ENCODE measurements around the gene STOX1. TPM values are rescaled to one million over a fixed set of nuclear protein-coding genes. Genes with fewer than 3 reads are reported as not detected.

The STOX1 gene
- total and polyA plus RNA-seq, 12 donors = 2.2 to 16.5 (median 9.5) TPM

DNA sequence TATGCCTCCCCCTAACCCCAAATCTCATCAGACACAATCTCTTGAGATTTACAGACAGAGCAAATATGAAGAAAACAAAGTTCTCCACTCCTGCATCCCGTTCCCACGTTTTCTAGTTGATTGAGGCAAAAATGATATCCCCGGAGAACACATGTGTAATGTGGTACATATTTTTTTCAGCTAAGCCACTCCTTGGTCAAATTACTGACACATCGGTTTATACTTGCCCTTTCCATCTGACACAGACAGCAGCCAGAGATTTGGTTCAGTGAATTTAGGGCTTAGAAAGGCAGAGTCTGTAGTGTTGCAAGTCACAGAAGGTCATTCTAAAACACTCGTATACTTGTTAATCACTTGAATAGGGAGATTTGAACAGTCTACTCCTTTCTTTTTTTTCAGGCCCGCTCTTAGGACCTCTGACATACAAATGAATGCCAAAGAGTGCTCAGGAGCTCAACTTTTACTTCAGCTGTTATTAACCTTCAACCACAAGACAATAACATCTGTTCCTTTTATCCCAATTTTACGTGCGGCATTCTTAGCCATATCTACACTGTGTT lies 71.9 kb downstream of the STOX1 start:
- H3K27me3 ChIP-seq = no peaks in the 10 kb centered on the region
- peaks cover 4 to 18% of the 10 kb centered on the region in 2 donors for H3K4me1 ChIP-seq (replicated peaks in 1 of 2)
- H3K9me3 ChIP-seq (replicated peaks in 1 of 3) = no peaks in the 10 kb centered on the region
- no peak for DNase-seq
- intact Hi-C loops (cut with DNase I) = loop anchor here (5.0 kb wide), 1 partner anchor 107 kb away; no protein-coding TSS in a partner anchor
- TF ChIP-seq, protein P1, sequence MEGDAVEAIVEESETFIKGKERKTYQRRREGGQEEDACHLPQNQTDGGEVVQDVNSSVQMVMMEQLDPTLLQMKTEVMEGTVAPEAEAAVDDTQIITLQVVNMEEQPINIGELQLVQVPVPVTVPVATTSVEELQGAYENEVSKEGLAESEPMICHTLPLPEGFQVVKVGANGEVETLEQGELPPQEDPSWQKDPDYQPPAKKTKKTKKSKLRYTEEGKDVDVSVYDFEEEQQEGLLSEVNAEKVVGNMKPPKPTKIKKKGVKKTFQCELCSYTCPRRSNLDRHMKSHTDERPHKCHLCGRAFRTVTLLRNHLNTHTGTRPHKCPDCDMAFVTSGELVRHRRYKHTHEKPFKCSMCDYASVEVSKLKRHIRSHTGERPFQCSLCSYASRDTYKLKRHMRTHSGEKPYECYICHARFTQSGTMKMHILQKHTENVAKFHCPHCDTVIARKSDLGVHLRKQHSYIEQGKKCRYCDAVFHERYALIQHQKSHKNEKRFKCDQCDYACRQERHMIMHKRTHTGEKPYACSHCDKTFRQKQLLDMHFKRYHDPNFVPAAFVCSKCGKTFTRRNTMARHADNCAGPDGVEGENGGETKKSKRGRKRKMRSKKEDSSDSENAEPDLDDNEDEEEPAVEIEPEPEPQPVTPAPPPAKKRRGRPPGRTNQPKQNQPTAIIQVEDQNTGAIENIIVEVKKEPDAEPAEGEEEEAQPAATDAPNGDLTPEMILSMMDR (IDR thresholded peaks at IDR 0.05) = no peak
- no peak for TF ChIP-seq POLR2A (IDR thresholded peaks at IDR 0.05)
- H3K27ac ChIP-seq = no peak overlapping the region
- H3K4me3 ChIP-seq = no peak overlapping the region
- 82 to 90% (median 86%) methylated on average over 8 of the region's 8 CpGs for WGBS, 4 donors
- H3K36me3 ChIP-seq (replicated peaks in 1 of 2) = no peaks in the 10 kb centered on the region

DNA sequence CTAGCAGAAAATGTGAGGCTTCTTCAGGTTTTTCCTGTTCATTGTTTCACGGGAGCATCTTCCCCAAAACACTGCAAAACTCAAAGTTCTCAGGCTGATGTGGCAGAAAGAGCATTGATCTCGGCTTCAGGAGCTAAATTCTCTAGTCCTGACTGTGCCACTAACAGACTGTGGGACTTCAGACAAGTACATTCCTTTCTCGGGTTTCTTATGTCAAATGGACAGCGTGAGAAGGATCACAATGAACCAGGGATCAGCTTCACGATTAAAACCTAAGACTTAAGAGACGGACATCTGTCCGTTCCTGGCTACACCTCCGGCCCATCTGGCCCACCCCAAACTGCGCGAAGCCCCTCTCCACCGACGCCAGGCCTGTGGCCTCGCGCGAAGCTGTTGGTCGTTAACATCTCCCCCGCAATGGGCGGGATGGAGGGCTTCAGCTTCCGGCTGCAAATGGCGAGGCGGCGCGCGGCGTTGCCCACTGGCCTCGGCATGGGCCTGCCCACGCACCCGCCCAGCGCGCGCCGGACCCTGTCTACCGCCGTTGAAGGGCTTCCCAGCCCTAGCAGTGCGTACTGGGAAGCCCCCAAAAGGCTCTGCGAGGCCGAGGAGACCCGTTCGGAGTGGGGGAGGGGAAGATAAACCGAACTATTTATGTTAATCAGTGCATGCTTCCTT lies 73.2 kb downstream of the STOX1 start:
- no peak for DNase-seq

DNA sequence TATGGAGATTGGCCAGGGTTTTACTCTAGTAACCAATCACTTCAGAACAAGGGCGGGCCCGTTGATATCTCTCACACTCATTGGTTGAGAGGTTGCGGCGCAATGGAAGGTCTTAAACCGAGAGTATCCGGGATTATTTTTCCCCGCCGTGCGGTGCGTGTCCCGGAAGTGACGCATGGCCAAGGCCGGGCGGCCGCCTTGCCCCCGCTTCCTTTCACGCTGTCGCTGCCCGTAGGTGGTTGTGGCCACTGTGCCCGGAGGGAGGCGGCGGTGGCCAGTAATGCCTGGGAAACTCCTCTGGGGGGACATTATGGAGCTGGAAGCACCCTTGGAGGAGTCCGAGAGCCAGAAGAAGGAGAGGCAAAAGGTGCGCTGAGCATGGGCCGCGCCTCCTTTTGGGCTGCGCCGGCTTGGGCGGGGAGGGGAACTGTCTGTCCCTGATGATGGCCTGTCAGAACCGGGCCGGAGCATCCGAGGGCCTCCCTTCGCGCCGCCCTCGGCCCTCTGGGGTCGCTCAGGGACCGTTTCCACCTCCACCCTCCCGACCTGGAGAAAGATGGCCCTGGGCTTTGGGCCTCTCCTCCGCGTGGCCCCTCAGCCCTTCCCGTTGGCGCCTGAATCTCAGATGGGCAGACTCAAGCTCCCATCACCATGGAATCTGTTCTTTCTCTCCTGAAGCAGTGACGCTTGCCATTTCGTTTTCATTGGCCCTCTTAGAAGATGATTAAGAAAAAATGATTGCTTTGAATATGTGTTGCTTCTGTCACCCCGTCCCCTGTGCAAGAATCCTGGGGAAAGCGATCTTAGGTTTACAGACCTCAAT lies 74.0 kb downstream of the STOX1 start, which contains the start of gene DDX50:
Gene DDX50 (plus strand): TSS at position 211 of the 823 bp plus-strand sequence. CDS start 70 bp downstream, at position 281.
- no peaks in the 10 kb centered on the region for H3K27me3 ChIP-seq
- peak; percentile 98 to 100 (median 99) for DNase-seq
- WGBS, 4 donors = 0 to 1% (median 0%) methylated on average over 39 to 47 of the region's 47 CpGs
- peak within 1 kb of the TSS; percentile 67 to 94 (median 86) for H3K4me3 ChIP-seq
- no peaks in the 10 kb centered on the region for H3K9me3 ChIP-seq (replicated peaks in 1 of 3)
- peaks cover 4 to 20% of the 10 kb centered on the region in 2 donors for H3K4me1 ChIP-seq (replicated peaks in 1 of 2)
- no peaks in the 10 kb centered on the region for H3K36me3 ChIP-seq (replicated peaks in 1 of 2)
- intact Hi-C loops (cut with DNase I) = no loop called here
- H3K27ac ChIP-seq = peak within 1 kb of the TSS; percentile 93 to 100 (median 99)
- TF ChIP-seq POLR2A (IDR thresholded peaks at IDR 0.05) = peak; percentile 81
- TF ChIP-seq, protein P1 (IDR thresholded peaks at IDR 0.05) = peak in 4 of 6 experiments; percentile 12 to 42 (median 35)

More for the DNA sequence above, 73.2 kb downstream of the STOX1 start:
- peak overlapping the region; percentile 67 to 94 (median 86) for H3K4me3 ChIP-seq
- no peaks in the 10 kb centered on the region for H3K36me3 ChIP-seq (replicated peaks in 1 of 2)
- no peaks in the 10 kb centered on the region for H3K9me3 ChIP-seq (replicated peaks in 1 of 3)
- intact Hi-C loops (cut with DNase I) = no loop called here
- WGBS, 4 donors = 3 to 8% (median 4%) methylated on average over 16 to 40 of the region's 40 CpGs
- peaks cover 4 to 18% of the 10 kb centered on the region in 2 donors for H3K4me1 ChIP-seq (replicated peaks in 1 of 2)
- peak overlapping the region; percentile 93 to 100 (median 99) for H3K27ac ChIP-seq
- TF ChIP-seq POLR2A (IDR thresholded peaks at IDR 0.05) = peak in 1 of 2 donors; percentile 64
- TF ChIP-seq, protein P1 (IDR thresholded peaks at IDR 0.05) = no peak
- no peaks in the 10 kb centered on the region for H3K27me3 ChIP-seq

DNA sequence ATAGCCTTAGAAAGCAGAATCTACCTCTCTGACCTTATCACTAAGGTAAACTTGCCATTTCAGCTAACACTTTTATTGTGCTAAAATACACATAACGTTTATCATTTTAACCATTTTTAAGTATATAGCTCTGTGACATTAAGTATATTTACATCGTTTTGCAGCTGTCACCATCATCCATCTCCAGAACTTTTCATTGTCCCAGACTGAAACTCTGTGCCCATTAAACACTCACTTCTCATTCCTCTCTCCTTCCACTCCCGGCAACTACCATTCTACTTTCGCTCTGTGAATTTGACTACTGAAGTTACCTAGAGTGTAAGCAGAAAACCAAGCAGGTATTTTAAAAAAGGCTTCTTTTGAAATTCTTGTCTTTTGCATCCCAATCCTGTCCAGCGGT lies 75.1 kb downstream of the STOX1 start:
- 58 to 72% (median 65%) methylated on average over 5 of the region's 5 CpGs for WGBS, 4 donors
- peak overlapping the region in 1 of 4 donors; percentile 94 for H3K4me3 ChIP-seq
- no peaks in the 10 kb centered on the region for H3K36me3 ChIP-seq (replicated peaks in 1 of 2)
- intact Hi-C loops (cut with DNase I) = no loop called here
- DNase-seq = no peak
- TF ChIP-seq, protein P1 (IDR thresholded peaks at IDR 0.05) = no peak
- no peak for TF ChIP-seq POLR2A (IDR thresholded peaks at IDR 0.05)
- H3K9me3 ChIP-seq (replicated peaks in 1 of 3) = no peaks in the 10 kb centered on the region
- H3K27me3 ChIP-seq = no peaks in the 10 kb centered on the region
- H3K4me1 ChIP-seq (replicated peaks in 1 of 2) = peaks cover 4 to 24% of the 10 kb centered on the region in 2 donors
- H3K27ac ChIP-seq = no peak overlapping the region
